Tibial nerve (tissue), 4 donors: ENCODE data around the gene KIF5C. TPM values are rescaled to one million over a fixed set of nuclear protein-coding genes. Genes with fewer than 3 reads are reported as not detected.

Experiments
- DNase-seq, 2 donors: peaks; one replicate each; pipeline ENCODE4 v3.0.0-alpha.2; 2019; ENCODE audit warnings: low spot score in 2 of 2
- H3K27ac ChIP-seq, 4 donors: fragments of 200-600 bp; sonication (generic) in 3 of 4; one replicate each; pipeline ENCODE4 v1.5.1; 2017 to 2019; ENCODE audit warnings: mild to moderate bottlenecking in 1 of 4
- H3K27me3 ChIP-seq, 2 donors: fragments of 200-600 bp; sonication (generic) in 1 of 2; one replicate each; pipeline versions ENCODE4 v1.5.1 to v1.6.0; 2017 to 2019
- H3K36me3 ChIP-seq, 3 donors: fragments of 200-600 bp; sonication (generic); one replicate each; pipeline ENCODE4 v1.5.1; 2018 to 2019
- H3K4me1 ChIP-seq, 4 donors: fragments of 200-600 bp; sonication (generic) in 3 of 4; one replicate each; pipeline ENCODE4 v1.5.1; 2017 to 2019
- H3K4me3 ChIP-seq, 4 donors: fragments of 200-600 bp; sonication (generic) in 3 of 4; one replicate each; pipeline ENCODE4 v1.5.1; 2017 to 2019; ENCODE audit warnings: mild to moderate bottlenecking in 1 of 4, moderate library complexity in 1 of 4
- H3K9me3 ChIP-seq, 4 donors: fragments of 200-600 bp; sonication (generic) in 3 of 4; one replicate each; pipeline ENCODE4 v1.5.1; 2017 to 2019
- EP300 ChIP-seq, 2 donors: sonication (generic); formaldehyde crosslinking; IDR thresholded peaks; one replicate each; pipeline ENCODE4 v1.6.1; 2017; ENCODE audit warnings: antibody characterized with exemption in 2 of 2, mild to moderate bottlenecking in 1 of 2
- POLR2A ChIP-seq, 2 donors: fragments of 450-650 bp; IDR thresholded peaks; one replicate each; pipeline ENCODE4 v1.6.1; 2017; ENCODE audit warnings: antibody characterized with exemption in 2 of 2, mild to moderate bottlenecking in 2 of 2, moderate library complexity in 2 of 2
- WGBS, 2 donors: methylation state at CpG; one replicate each; pipeline ENCODE4 v1.1.5; 2018; 5-methylcytosine and 5-hydroxymethylcytosine counted together
- total RNA-seq, 4 donors: library from RNA; depleted of rRNA; stranded (reverse); fragments of >200 nt; gene quantifications; one replicate each; pipeline ENCODE4 v1.1.0, GENCODE V29; 2016
- TF ChIP-seq, protein P1 (sequence below), 5 experiments: fragments of 200-600 bp in 3 of 5; fragments of 450-650 bp in 2 of 5; sonication (generic) in 3 of 5; IDR thresholded peaks; one replicate each; pipeline ENCODE4 v1.5.1; 2016 to 2019; ENCODE audit warnings: antibody characterized with exemption in 5 of 5, mild to moderate bottlenecking in 3 of 5, moderate library complexity in 2 of 5

KIF5C gene
- total RNA-seq, 4 donors from 2014 or later: 10.8 to 47.9 (median 23.6) TPM

DNA sequence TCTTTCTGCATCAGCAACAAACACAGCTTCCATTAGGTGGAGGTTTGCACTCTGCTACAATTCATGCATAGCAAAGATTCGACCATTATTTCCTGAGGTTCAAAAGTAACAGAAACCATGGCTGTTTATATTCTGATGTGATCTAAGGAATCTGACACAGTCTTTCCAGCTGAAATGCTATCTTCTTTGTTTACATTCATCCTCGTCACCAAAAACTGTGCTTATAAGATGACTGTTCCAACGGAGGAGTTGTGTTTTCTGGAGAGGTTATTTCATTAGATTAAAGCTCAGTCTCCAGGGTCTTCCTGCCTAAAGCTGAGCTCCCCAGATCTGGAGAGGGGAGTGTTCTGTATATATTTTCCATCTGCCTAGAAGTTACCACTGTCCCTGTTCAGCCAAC is 118.3 kb downstream of the KIF5C start:
- no peaks in the 10 kb centered on the region for H3K27me3 ChIP-seq
- H3K9me3 ChIP-seq: no peaks in the 10 kb centered on the region
- WGBS, 2 donors: 70 to 73% methylated on average over 3 of the region's 3 CpGs
- TF ChIP-seq, protein P1, sequence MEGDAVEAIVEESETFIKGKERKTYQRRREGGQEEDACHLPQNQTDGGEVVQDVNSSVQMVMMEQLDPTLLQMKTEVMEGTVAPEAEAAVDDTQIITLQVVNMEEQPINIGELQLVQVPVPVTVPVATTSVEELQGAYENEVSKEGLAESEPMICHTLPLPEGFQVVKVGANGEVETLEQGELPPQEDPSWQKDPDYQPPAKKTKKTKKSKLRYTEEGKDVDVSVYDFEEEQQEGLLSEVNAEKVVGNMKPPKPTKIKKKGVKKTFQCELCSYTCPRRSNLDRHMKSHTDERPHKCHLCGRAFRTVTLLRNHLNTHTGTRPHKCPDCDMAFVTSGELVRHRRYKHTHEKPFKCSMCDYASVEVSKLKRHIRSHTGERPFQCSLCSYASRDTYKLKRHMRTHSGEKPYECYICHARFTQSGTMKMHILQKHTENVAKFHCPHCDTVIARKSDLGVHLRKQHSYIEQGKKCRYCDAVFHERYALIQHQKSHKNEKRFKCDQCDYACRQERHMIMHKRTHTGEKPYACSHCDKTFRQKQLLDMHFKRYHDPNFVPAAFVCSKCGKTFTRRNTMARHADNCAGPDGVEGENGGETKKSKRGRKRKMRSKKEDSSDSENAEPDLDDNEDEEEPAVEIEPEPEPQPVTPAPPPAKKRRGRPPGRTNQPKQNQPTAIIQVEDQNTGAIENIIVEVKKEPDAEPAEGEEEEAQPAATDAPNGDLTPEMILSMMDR (IDR thresholded peaks at IDR 0.05): no peak
- TF ChIP-seq POLR2A (IDR thresholded peaks at IDR 0.05) (no peak), EP300 (IDR thresholded peaks at IDR 0.05) (no peak)
- DNase-seq: no peak
- H3K27ac ChIP-seq: no peak overlapping the region
- H3K4me1 ChIP-seq: no peaks in the 10 kb centered on the region
- no peaks in the 10 kb centered on the region for H3K36me3 ChIP-seq
- no peak overlapping the region for H3K4me3 ChIP-seq

DNA sequence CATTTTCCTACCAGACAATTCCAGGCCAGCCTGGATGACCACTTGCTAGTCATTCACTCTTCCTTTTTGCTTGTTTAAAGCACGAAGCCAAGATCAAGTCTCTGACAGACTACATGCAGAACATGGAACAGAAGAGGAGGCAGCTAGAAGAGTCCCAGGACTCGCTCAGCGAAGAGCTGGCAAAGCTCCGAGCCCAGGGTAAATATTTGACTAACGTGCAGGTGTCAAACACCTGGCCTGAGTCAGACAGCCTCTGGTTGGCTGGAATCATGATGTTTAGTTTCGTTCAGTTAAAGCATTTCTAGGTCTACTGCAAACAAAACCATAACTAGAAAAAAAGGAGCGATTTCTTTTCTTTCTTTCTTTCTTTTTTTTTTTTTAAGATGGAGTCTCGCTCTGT is 119.3 kb downstream of the KIF5C start:
- no peaks in the 10 kb centered on the region for H3K9me3 ChIP-seq
- H3K36me3 ChIP-seq: no peaks in the 10 kb centered on the region
- no peaks in the 10 kb centered on the region for H3K27me3 ChIP-seq
- no peaks in the 10 kb centered on the region for H3K4me1 ChIP-seq
- no peak for DNase-seq
- TF ChIP-seq EP300 (IDR thresholded peaks at IDR 0.05) (no peak), POLR2A (IDR thresholded peaks at IDR 0.05) (no peak)
- TF ChIP-seq, protein P1 (IDR thresholded peaks at IDR 0.05): no peak
- no peak overlapping the region for H3K27ac ChIP-seq
- H3K4me3 ChIP-seq: no peak overlapping the region
- WGBS, 2 donors: 91 to 93% methylated on average over 8 of the region's 8 CpGs

DNA sequence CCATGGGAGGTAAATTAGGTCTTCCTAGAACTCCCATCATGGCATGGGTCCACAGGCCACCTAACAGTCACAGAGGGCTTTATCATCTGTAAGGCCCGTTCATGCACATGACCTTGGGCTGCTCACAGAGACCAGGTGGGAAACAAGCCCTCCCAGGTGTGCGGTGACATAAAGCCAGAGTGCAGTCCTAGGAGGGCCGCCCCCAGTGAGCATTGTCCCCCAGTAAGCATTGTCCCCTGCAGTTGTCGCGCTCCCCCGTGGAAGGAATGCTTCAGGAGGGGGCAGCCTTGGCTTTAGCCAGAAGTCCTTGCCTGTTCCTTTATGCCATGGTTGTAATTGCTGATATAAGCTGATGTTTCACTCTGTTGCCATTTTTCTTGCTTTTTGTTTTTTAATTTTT is 121.8 kb downstream of the KIF5C start:
- H3K27ac ChIP-seq: no peak overlapping the region
- no peaks in the 10 kb centered on the region for H3K27me3 ChIP-seq
- TF ChIP-seq EP300 (IDR thresholded peaks at IDR 0.05): no peak
- TF ChIP-seq, protein P1 (IDR thresholded peaks at IDR 0.05): no peak
- no peak for TF ChIP-seq POLR2A (IDR thresholded peaks at IDR 0.05)
- DNase-seq: no peak
- peaks cover 0 to 8% (median 0%) of the 10 kb centered on the region in 4 donors for H3K4me1 ChIP-seq
- H3K4me3 ChIP-seq: no peak overlapping the region
- no peaks in the 10 kb centered on the region for H3K36me3 ChIP-seq
- no peaks in the 10 kb centered on the region for H3K9me3 ChIP-seq
- WGBS, 2 donors: 89 to 90% methylated on average over 6 of the region's 6 CpGs

DNA sequence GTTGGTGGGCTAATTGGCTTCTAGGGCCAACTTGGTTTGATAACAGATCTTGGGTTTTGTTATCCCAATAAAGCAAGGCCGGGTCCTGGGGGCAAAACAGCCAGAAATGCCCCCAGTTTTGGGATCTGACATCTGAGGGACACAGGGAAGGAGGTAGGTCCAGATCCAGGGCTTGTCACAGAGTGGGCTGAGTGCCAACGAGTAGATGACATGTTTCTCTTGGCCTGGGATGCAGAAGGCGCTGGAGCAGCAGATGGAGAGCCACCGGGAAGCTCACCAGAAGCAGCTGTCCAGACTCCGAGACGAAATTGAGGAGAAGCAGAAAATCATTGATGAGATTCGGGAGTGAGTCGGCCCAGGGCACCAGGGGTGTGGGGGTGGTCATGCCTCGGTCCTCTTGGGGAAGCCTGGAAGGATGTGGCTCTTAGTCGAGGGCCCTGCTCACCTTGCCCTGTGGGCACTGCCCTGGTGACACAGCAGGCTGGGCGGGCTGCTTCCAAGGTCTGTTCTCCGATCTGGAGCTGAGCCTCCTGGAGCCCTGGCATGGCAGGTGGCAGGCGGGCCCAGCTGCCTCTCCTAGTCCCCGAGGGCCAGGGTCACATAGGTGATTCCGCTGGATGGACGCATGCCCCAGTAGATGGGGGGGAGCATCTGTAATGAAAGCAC is 123.3 kb downstream of the KIF5C start:
- H3K27ac ChIP-seq: no peak overlapping the region
- H3K36me3 ChIP-seq: no peaks in the 10 kb centered on the region
- no peaks in the 10 kb centered on the region for H3K27me3 ChIP-seq
- DNase-seq: no peak
- TF ChIP-seq, protein P1 (IDR thresholded peaks at IDR 0.05): no peak
- no peak for TF ChIP-seq POLR2A (IDR thresholded peaks at IDR 0.05)
- TF ChIP-seq EP300 (IDR thresholded peaks at IDR 0.05): no peak
- 84 to 93% methylated on average over 16 of the region's 16 CpGs for WGBS, 2 donors
- H3K4me1 ChIP-seq: peaks cover 0 to 8% (median 0%) of the 10 kb centered on the region in 4 donors
- H3K9me3 ChIP-seq: no peaks in the 10 kb centered on the region
- H3K4me3 ChIP-seq: no peak overlapping the region

DNA sequence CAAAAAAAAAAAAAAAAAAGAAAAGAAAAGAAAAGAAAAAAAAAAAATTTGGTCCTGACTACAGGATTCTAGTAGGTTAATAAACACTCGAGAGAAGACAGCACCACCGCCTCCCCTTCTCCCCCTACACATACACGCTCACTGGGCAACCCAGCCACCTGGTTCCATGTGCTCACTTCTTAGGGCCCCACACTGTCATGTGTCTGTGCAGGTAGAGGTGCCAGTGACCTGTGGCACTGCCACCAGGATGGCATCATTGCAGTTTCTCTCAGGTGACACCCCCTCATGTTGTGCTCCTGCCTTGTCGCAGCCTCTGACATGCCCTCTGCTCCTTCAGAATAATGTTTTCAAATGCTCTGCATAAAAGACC is 123.8 kb downstream of the KIF5C start:
- H3K4me1 ChIP-seq: peaks cover 0 to 8% (median 0%) of the 10 kb centered on the region in 4 donors
- no peaks in the 10 kb centered on the region for H3K9me3 ChIP-seq
- H3K27ac ChIP-seq: no peak overlapping the region
- DNase-seq: no peak
- H3K36me3 ChIP-seq: no peaks in the 10 kb centered on the region
- WGBS, 2 donors: 96% methylated on average over 4 of the region's 4 CpGs
- H3K4me3 ChIP-seq: no peak overlapping the region
- no peaks in the 10 kb centered on the region for H3K27me3 ChIP-seq
- TF ChIP-seq, protein P1 (IDR thresholded peaks at IDR 0.05): no peak
